KMS-11 (cell line): ENCODE results near the gene ERVH48-1.
A peak's percentile ranks its signal among the peaks of the same experiment; 100 is the strongest.
"Not testable (repeated sequence)": the region's sequence is repeated elsewhere in the genome, so short reads cannot be mapped to it uniquely, and the experiment has no call there.

Source experiments
- H2AFZ ChIP-seq: fragments of 200-600 bp; sonication (generic); 2 replicates; pipeline ENCODE4 v1.6.1; 2016; ENCODE audit warnings: antibody characterized with exemption, mixed run types, low read depth
- H3K27ac ChIP-seq: fragments of 200-600 bp; sonication (generic); 2 replicates; pipeline ENCODE4 v1.6.1; 2016; ENCODE audit warnings: mild to moderate bottlenecking, mixed run types
- H3K27me3 ChIP-seq: fragments of 200-600 bp; sonication (generic); 2 replicates; pipeline ENCODE4 v1.6.1; 2017; ENCODE audit warnings: mild to moderate bottlenecking, low read depth, mixed run types, moderate library complexity; ENCODE audit not compliant: insufficient read depth
- H3K36me3 ChIP-seq: fragments of 200-600 bp; sonication (generic); 2 replicates; pipeline ENCODE4 v1.6.1; 2017; ENCODE audit warnings: mild to moderate bottlenecking, mixed run types; ENCODE audit not compliant: insufficient read depth
- H3K4me1 ChIP-seq: fragments of 200-600 bp; sonication (generic); 2 replicates; pipeline ENCODE4 v1.6.1; 2016; ENCODE audit warnings: mild to moderate bottlenecking, low read depth, mixed run types; ENCODE audit not compliant: poor library complexity, severe bottlenecking
- H3K4me2 ChIP-seq: fragments of 200-600 bp; sonication (generic); 2 replicates; pipeline ENCODE4 v1.7.0; 2016; ENCODE audit warnings: mild to moderate bottlenecking, mixed run types
- H3K4me3 ChIP-seq: fragments of 200-600 bp; sonication (generic); IDR thresholded peaks from 2 replicates; pipeline ENCODE4 v1.6.1; 2017; ENCODE audit warnings: low read depth, low read length, mixed read lengths; ENCODE audit not compliant: insufficient read depth
- H3K79me2 ChIP-seq: fragments of 200-600 bp; sonication (generic); 2 replicates; pipeline ENCODE4 v1.6.1; 2016; ENCODE audit warnings: low read depth, mixed run types; ENCODE audit not compliant: insufficient read depth
- H3K9ac ChIP-seq: fragments of 200-600 bp; sonication (generic); 2 replicates; pipeline ENCODE4 v1.6.1; 2016; ENCODE audit warnings: mild to moderate bottlenecking, mixed run types
- H4K20me1 ChIP-seq: fragments of 200-600 bp; sonication (generic); 2 replicates; pipeline ENCODE4 v1.6.1; 2016; ENCODE audit warnings: mild to moderate bottlenecking, mixed run types; ENCODE audit not compliant: insufficient read depth
- TF ChIP-seq, protein P1 (sequence below): fragments of 200-600 bp; sonication (generic); conservative IDR thresholded peaks from 2 replicates; pipeline ENCODE4 v1.6.1; 2017; ENCODE audit warnings: low read depth, mild to moderate bottlenecking, antibody characterized with exemption, low read length, moderate library complexity, mixed read lengths

The ERVH48-1 gene

GRCh38 chr21:42931560-42932235 is 6.3 kb upstream of the ERVH48-1 start:
- Histone ChIP-seq H4K20me1 (no peaks in the 10 kb centered on the region), H3K27me3 (no peaks in the 10 kb centered on the region), H3K36me3 (no peaks in the 10 kb centered on the region), H3K79me2 (no peaks in the 10 kb centered on the region), H3K27ac (no peak overlapping the region), H3K4me1 (peaks cover under 1% of the 10 kb centered on the region), H3K4me2 (no peak overlapping the region), H3K9ac (no peak overlapping the region), H2AFZ (no peak overlapping the region), H3K4me3 (no peak overlapping the region)
- TF ChIP-seq, protein P1, sequence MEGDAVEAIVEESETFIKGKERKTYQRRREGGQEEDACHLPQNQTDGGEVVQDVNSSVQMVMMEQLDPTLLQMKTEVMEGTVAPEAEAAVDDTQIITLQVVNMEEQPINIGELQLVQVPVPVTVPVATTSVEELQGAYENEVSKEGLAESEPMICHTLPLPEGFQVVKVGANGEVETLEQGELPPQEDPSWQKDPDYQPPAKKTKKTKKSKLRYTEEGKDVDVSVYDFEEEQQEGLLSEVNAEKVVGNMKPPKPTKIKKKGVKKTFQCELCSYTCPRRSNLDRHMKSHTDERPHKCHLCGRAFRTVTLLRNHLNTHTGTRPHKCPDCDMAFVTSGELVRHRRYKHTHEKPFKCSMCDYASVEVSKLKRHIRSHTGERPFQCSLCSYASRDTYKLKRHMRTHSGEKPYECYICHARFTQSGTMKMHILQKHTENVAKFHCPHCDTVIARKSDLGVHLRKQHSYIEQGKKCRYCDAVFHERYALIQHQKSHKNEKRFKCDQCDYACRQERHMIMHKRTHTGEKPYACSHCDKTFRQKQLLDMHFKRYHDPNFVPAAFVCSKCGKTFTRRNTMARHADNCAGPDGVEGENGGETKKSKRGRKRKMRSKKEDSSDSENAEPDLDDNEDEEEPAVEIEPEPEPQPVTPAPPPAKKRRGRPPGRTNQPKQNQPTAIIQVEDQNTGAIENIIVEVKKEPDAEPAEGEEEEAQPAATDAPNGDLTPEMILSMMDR, result no peak

- Histone ChIP-seq H3K4me2 (no peak overlapping the region), H2AFZ (no peak overlapping the region), H3K27me3 (no peaks in the 10 kb centered on the region), H3K79me2 (no peaks in the 10 kb centered on the region), H3K36me3 (no peaks in the 10 kb centered on the region), H3K4me1 (no peaks in the 10 kb centered on the region), H3K4me3 (no peak overlapping the region), H4K20me1 (no peaks in the 10 kb centered on the region), H3K27ac (no peak overlapping the region), H3K9ac (no peak overlapping the region)
- TF ChIP-seq, protein P1, result no peak
These were observed 4.5 kb upstream of the ERVH48-1 start for GRCh38 chr21:42929969-42930368.

GRCh38 chr21:42927474-42928200 is 2.2 kb upstream of the ERVH48-1 start:
- not testable (repeated sequence) for H3K9ac ChIP-seq, H3K4me2 ChIP-seq, H3K79me2 ChIP-seq, H3K27ac ChIP-seq, H2AFZ ChIP-seq, H3K27me3 ChIP-seq, H3K36me3 ChIP-seq, H4K20me1 ChIP-seq, H3K4me1 ChIP-seq, H3K4me3 ChIP-seq

- Histone ChIP-seq H3K4me3 (no peak overlapping the region), H3K27ac (no peak overlapping the region), H3K27me3 (no peaks in the 10 kb centered on the region), H3K4me2 (no peak overlapping the region; the same call in 1 of the 2 replicates), H3K9ac (no peak overlapping the region), H3K79me2 (no peaks in the 10 kb centered on the region), H2AFZ (peak overlapping the region; percentile 52; the same call in 1 of the 2 replicates), H3K4me1 (peaks cover 4% of the 10 kb centered on the region), H4K20me1 (no peaks in the 10 kb centered on the region), H3K36me3 (no peaks in the 10 kb centered on the region)
- TF ChIP-seq, protein P1, result no peak
These were observed 1.0 kb downstream of the ERVH48-1 start for GRCh38 chr21:42924433-42924751.
